Uterus (tissue), 2 donors: ENCODE results near the gene ZNF462.

ENCODE experiments used
- CTCF ChIP-seq, 4 experiments: fragments of 200-600 bp in 2 of 4; fragments of 450-650 bp in 2 of 4; sonication (generic) in 2 of 4; IDR thresholded peaks; one replicate each; pipeline ENCODE4 v1.5.1; 2016 to 2019; ENCODE audit warnings: antibody characterized with exemption in 4 of 4, mild to moderate bottlenecking in 2 of 4, moderate library complexity in 1 of 4
- POLR2A ChIP-seq, 2 donors: fragments of 450-650 bp; IDR thresholded peaks; one replicate each; pipeline ENCODE4 v1.6.1; 2016; ENCODE audit warnings: antibody characterized with exemption in 2 of 2, mild to moderate bottlenecking in 1 of 2, moderate library complexity in 1 of 2

GRCh38 chr9:106929471-106930177 is 66.7 kb downstream of the ZNF462 start:
- TF ChIP-seq POLR2A (IDR thresholded peaks at IDR 0.05) (no peak), CTCF (IDR thresholded peaks at IDR 0.05) (no peak)
